Vagina (tissue), 2 donors: Measurements from ENCODE around the gene SCARB2.

Experiments used
- POLR2A ChIP-seq, 2 donors: fragments of 450-650 bp; IDR thresholded peaks; one replicate each; pipeline ENCODE4 v1.6.1; 2017; ENCODE audit warnings: antibody characterized with exemption in 2 of 2, mild to moderate bottlenecking in 2 of 2, moderate library complexity in 2 of 2
- POLR2AphosphoS5 ChIP-seq, 2 donors: sonication (generic); formaldehyde crosslinking; IDR thresholded peaks; one replicate each; pipeline ENCODE4 v1.9.0; 2017; ENCODE audit warnings: antibody characterized with exemption in 2 of 2, mild to moderate bottlenecking in 2 of 2, low read depth in 1 of 2; ENCODE audit not compliant: insufficient read depth in 1 of 2
- TF ChIP-seq, protein P1 (sequence below), 3 experiments: fragments of 450-650 bp in 2 of 3; fragments of 200-600 bp in 1 of 3; sonication (generic) in 1 of 3; IDR thresholded peaks; one replicate each; pipeline ENCODE4 v1.5.1; 2017 to 2019; ENCODE audit warnings: antibody characterized with exemption in 3 of 3, mild to moderate bottlenecking in 2 of 3, moderate library complexity in 2 of 3

DNA sequence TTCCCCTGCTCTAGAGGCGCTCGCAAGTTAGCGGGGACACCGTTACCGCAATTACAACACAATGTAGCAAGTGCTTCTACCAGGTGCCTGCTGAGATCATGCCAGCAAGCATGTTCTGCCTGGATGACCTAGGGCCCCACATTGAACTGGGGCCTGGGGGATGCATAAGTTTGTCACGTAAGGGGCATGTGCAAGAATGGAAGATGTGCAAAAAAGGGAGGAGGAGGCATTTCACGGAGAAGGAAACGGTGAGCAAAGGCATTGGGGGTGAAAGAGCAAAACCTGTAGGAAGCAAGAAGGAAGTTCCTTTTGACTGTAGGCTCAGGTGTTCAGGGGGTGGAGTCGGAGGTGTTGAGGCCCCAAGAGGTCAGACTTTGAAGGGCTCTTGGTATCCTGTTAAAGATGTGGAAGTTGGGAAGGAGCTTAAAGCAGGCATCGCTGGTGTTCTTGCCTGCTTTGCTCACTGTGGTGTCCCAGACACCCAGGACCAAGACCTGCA, 602 bp upstream of the SCARB2 start:
- TF ChIP-seq POLR2A (IDR thresholded peaks at IDR 0.05) = no peak
- TF ChIP-seq, protein P1, sequence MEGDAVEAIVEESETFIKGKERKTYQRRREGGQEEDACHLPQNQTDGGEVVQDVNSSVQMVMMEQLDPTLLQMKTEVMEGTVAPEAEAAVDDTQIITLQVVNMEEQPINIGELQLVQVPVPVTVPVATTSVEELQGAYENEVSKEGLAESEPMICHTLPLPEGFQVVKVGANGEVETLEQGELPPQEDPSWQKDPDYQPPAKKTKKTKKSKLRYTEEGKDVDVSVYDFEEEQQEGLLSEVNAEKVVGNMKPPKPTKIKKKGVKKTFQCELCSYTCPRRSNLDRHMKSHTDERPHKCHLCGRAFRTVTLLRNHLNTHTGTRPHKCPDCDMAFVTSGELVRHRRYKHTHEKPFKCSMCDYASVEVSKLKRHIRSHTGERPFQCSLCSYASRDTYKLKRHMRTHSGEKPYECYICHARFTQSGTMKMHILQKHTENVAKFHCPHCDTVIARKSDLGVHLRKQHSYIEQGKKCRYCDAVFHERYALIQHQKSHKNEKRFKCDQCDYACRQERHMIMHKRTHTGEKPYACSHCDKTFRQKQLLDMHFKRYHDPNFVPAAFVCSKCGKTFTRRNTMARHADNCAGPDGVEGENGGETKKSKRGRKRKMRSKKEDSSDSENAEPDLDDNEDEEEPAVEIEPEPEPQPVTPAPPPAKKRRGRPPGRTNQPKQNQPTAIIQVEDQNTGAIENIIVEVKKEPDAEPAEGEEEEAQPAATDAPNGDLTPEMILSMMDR (IDR thresholded peaks at IDR 0.05) = no peak
- no peak for TF ChIP-seq POLR2AphosphoS5 (IDR thresholded peaks at IDR 0.05; ENCODE audit: insufficient read depth in 1 of 2, low read depth in 1 of 2)
